HG02610 (cell line): Measurements from ENCODE around the gene ZBTB9.

Experiments used
- ATAC-seq: cut with Tn5 transposase; IDR thresholded peaks from one replicate; pipeline ENCODE4 v1.9.1; 2021; ENCODE audit warnings: mild to moderate bottlenecking, moderate library complexity; ENCODE audit not compliant: unreplicated experiment

ZBTB9 gene, protein sequence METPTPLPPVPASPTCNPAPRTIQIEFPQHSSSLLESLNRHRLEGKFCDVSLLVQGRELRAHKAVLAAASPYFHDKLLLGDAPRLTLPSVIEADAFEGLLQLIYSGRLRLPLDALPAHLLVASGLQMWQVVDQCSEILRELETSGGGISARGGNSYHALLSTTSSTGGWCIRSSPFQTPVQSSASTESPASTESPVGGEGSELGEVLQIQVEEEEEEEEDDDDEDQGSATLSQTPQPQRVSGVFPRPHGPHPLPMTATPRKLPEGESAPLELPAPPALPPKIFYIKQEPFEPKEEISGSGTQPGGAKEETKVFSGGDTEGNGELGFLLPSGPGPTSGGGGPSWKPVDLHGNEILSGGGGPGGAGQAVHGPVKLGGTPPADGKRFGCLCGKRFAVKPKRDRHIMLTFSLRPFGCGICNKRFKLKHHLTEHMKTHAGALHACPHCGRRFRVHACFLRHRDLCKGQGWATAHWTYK

DNA sequence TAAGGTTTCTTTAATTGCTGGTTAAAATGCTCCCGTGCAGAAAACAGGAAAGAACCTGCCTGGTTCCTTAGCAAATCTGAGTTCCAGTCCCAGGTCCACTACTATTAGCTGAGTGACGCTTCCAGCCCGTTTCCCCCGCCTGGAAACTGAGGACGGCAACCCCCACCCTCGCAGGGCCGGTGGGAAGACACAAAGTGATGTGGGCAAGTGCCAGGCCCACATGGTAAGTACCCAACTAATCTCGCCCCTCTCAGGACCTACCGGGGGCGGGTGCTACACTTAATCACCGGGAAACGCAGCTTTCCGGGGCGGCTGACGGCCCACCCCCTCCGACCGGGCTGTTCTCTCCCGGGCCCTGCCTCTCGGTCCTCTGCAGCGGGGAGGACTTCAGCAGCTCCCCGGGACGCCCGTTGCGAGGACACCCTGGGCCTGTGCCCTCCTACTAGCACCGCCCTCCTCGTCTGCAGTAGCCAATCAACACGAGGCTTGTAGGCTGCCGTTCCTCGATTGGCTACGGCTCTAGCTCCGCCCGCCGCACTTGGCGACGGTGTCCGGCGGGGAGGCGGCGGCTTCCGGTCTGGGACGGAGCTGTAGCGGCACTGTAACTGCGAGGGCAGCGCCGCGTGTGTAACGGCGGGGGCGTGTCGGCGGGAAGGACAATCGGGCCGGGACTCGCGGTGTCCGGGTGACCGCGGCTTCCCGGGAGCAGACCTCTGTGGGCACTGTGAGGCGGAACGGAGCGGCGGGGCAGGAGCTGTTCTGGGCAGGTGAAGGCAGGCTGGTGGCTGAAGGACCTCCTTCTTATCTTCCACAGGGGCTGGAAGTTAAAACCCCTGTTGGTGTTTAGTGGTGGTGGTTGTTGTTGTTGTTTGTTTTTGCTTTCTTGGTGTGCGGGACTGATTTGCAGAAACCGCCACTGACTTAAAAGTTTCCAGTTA, at the start of gene ZBTB9:
TSS of gene ZBTB9 (plus strand) at position 568 of the 938 bp plus-strand sequence. CDS start 525 bp downstream, outside the sequence.
- ATAC-seq = peak; percentile 99

DNA sequence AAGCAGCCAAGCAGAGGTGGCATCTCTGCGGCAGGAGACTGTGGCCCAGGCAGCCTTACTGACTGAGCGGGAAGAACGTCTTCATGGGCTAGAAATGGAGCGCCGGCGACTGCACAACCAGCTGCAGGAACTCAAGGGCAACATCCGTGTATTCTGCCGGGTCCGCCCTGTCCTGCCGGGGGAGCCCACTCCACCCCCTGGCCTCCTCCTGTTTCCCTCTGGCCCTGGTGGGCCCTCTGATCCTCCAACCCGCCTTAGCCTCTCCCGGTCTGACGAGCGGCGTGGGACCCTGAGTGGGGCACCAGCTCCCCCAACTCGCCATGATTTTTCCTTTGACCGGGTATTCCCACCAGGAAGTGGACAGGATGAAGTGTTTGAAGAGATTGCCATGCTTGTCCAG, 49.5 kb upstream of the ZBTB9 start:
- no peak for ATAC-seq

- no peak for ATAC-seq
These were observed 48.9 kb upstream of the ZBTB9 start for GRCh38 chr6:33405386-33405940.

DNA sequence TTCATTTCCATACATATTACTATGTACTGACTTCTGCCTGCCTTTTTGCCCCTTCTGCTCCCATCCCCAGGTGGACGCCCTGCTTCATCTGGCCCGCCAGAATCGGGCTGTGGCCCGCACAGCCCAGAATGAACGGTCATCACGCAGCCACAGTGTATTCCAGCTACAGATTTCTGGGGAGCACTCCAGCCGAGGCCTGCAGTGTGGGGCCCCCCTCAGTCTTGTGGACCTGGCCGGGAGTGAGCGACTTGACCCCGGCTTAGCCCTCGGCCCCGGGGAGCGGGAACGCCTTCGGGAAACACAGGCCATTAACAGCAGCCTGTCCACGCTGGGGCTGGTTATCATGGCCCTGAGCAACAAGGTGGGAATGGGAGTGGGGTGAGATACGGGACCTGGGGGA, 48.2 kb upstream of the ZBTB9 start:
- no peak for ATAC-seq

DNA sequence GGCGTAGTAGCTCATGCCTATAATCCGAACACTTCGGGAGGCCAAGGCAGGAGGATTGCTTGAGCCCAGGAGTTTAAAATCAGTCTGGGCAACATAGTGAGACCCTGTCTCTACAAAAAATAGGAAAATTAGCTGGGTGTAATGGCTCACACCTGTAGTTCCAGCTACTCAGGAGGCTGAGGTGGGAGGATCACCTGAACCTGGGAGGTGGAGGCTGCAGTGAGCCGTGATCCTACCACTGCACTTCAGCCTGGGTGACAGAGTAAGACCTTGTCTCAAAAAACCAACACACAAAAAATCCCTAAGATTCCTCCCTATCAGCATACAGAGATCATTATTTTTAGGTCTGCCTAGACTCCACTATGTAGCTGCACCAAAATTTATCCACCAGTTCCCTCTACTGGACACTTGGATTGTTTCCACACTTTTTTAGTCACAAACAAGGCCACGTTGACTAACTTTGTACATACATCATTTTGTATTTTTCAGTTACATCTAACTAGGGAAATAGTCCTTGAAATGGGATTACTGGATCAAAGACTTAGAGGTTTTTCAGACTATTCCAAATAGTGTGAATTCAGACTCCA, 47.2 kb upstream of the ZBTB9 start:
- ATAC-seq = no peak

GRCh38 chr6:33410050-33410710, 44.2 kb upstream of the ZBTB9 start:
- peak; percentile 87 for ATAC-seq

DNA sequence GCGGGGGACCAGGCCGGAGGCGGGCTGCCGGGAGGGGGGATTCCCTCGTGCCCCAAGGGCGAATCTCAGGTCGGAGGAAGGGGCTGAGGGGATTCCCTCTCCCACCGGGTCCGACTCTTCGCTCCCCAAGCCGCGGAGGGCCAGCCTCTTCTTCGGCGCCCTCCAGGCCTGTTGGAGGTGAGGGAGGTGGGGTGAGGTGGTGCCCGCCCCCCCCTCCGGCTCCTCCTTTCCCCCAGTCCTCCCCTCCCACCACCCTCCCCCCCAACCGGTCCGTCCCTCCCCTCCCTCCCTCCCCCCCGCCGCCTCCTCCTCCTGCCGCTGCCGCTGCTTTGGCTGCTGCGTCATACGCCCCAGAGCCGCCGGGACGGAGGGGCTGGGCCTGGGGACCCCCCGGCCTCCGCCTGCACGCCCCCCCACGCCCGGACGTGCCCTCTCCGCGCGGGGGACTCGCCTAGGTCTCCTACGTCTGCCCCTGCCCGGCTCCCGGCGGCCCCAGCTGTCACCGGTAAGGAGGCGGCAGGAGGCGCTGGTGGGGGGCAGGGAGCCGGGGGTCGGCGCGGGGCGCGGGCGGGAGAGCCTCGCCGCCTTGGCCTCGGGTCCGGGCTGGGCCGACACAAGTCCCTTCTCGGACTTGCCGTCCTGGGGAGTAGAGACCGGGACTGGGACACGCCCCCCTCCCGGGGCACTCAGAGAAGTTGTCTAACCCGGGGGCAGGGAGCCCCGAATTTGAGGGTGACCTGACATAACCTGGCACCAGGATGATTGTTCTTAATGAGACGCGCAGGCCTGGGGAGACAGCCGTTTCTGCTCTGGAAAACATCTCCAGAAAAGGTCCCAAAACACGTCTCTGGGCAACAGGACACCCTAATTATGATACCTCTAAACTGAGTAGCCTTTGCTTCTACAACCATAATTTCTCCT, 43.4 kb upstream of the ZBTB9 start, which contains the start of gene PHF1:
TSS of gene PHF1 (plus strand) at position 304 of the 921 bp plus-strand sequence. CDS start 1,250 bp downstream, outside the sequence.
- peak; percentile 31 for ATAC-seq

- ATAC-seq = no peak
These were observed 42.8 kb upstream of the ZBTB9 start for GRCh38 chr6:33411632-33412005.

DNA sequence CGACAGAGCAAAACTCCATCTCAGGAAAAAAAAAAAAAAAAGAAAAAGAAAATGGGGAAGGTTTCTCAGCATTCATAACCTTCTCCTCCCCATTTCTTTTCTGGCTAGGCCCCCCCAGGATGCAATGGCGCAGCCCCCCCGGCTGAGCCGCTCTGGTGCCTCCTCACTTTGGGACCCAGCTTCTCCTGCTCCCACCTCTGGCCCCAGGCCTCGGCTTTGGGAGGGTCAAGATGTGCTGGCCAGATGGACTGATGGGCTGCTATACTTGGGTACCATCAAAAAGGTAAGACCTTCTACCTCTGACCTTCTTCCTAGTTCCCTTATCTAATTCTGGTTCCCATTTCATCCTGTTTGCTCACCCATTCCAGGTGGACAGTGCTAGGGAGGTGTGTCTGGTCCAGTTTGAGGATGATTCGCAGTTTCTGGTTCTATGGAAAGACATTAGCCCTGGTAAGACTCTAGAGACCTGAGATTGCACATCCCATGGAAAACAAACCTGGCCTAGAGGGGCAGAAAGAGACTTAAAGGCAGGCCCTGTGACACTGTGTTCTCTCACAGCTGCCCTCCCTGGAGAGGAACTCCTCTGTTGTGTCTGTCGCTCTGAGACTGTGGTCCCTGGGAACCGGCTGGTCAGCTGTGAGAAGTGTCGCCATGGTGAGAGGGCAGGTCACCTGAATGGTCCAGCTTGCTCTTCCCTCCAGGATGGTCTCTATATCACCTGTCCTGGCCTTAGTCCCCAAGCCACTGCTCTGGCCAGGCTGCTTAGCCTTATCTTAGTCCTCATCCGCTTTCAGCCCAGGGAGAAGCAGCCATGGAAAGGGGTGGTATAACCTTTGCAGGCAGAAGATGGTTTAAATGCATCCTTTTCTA, 42.0 kb upstream of the ZBTB9 start:
- ATAC-seq = no peak

DNA sequence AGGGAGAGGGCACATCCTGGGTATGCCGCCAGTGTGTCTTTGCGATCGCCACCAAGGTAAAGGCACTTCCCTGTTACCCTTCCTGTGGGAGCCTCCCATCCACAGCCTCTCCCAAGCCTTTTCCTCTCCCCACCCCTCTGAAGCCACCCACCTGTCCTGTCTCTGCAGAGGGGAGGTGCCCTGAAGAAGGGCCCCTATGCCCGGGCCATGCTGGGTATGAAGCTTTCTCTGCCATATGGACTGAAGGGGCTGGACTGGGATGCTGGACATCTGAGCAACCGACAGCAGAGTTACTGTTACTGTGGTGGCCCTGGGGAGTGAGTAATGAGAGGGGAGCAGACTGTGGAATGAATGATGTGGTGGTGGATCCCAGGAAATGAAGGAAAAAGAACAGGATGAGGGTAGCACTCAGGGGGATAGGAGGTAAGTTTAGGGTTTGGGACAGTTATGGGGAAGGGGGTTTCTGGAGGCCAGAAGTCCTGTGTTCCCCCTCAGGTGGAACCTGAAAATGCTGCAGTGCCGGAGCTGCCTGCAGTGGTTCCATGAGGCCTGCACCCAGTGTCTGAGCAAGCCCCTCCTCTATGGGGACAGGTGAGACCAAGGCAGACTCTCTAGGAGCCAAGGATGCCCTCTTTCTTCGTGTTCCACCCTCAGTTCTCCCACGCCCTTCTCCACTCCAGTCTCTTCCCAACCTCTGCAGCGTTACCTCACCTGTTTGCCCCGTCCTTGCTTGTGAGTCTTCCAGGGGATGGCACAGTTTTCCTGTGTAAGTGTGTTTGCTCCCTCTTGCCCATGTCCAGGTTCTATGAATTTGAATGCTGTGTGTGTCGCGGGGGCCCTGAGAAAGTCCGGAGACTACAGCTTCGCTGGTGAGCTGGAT, 40.9 kb upstream of the ZBTB9 start:
- ATAC-seq = no peak

- ATAC-seq = no peak
These were observed 39.6 kb upstream of the ZBTB9 start for GRCh38 chr6:33414592-33415271.

GRCh38 chr6:33415831-33416230, 38.5 kb upstream of the ZBTB9 start:
- no peak for ATAC-seq

DNA sequence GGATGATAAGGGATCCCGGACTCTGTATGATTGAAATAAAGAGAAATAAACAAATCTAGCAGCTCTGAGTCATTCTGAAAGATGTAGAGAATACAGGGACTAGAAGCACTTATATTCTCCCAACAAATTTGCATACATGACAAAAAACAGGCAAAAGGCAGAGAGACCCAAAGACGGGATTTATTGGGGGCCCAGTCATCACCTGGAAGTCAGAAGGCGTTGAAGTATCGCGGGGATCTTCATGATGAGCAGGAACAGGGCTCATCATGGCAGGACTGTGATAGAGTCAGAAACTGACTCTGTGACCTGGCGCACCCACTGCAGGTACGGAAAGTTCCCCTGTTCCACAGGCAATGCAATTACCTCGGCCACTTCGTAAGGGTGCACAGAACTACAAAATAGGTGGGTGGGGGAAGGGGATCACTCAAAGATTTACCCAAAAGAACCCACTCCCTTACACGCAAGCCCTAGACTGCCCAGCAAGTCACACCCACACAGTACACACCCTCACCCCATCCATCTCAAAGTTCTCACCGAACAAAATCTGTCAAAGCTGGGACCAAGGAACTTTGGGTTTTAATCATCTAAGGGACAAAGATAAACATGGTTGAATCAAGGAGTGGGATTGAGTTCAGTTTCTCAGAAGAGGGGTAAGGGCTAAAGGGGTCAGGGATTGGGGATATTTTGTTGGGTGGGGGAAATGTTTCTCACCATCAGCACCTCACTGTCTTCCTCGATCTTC, 37.8 kb upstream of the ZBTB9 start:
- no peak for ATAC-seq

GRCh38 chr6:33417128-33417902, 37.1 kb upstream of the ZBTB9 start:
- no peak for ATAC-seq
